IPS-18c (cell line): ENCODE measurements around the gene GRIK4.

Source experiments
- H3K4me3 ChIP-seq: 2 replicates; pipeline ENCODE4 v1.7.0; 2013; ENCODE audit warnings: low read depth, mild to moderate bottlenecking, low read length, moderate library complexity; ENCODE audit not compliant: insufficient read depth
- H3K9me3 ChIP-seq: one replicate; pipeline ENCODE4 v1.6.1; 2013; ENCODE audit warnings: mild to moderate bottlenecking, low read length, moderate library complexity; ENCODE audit not compliant: control insufficient read depth, insufficient read depth

GRIK4 gene

GRCh38 chr11:120629407-120630080 lies 118.0 kb downstream of the GRIK4 start:
- no peak overlapping the region for H3K4me3 ChIP-seq
- no peaks in the 10 kb centered on the region for H3K9me3 ChIP-seq

GRCh38 chr11:120630122-120630521 lies 118.6 kb downstream of the GRIK4 start:
- Histone ChIP-seq H3K9me3 (no peaks in the 10 kb centered on the region), H3K4me3 (no peak overlapping the region)

- no peaks in the 10 kb centered on the region for H3K9me3 ChIP-seq
- H3K4me3 ChIP-seq, result no peak overlapping the region
These were observed 121.0 kb downstream of the GRIK4 start for GRCh38 chr11:120632579-120632978.

- no peaks in the 10 kb centered on the region for H3K9me3 ChIP-seq
- no peak overlapping the region for H3K4me3 ChIP-seq
These were observed 122.3 kb downstream of the GRIK4 start for GRCh38 chr11:120633616-120634393.

- no peak overlapping the region for H3K4me3 ChIP-seq
- H3K9me3 ChIP-seq, result no peaks in the 10 kb centered on the region
These were observed 123.2 kb downstream of the GRIK4 start for GRCh38 chr11:120634706-120635105.

GRCh38 chr11:120635136-120635810 lies 123.7 kb downstream of the GRIK4 start:
- no peaks in the 10 kb centered on the region for H3K9me3 ChIP-seq
- H3K4me3 ChIP-seq, result no peak overlapping the region

- Histone ChIP-seq H3K9me3 (no peaks in the 10 kb centered on the region), H3K4me3 (no peak overlapping the region)
These were observed 125.6 kb downstream of the GRIK4 start for GRCh38 chr11:120637131-120637530.

- Histone ChIP-seq H3K4me3 (no peak overlapping the region), H3K9me3 (no peaks in the 10 kb centered on the region)
These were observed 130.8 kb downstream of the GRIK4 start for GRCh38 chr11:120642196-120642894.

- no peak overlapping the region for H3K4me3 ChIP-seq
- no peaks in the 10 kb centered on the region for H3K9me3 ChIP-seq
These were observed 131.7 kb downstream of the GRIK4 start for GRCh38 chr11:120643284-120643683.

- H3K4me3 ChIP-seq, result peak overlapping the region; percentile 10; the same call in 1 of the 2 replicates
- H3K9me3 ChIP-seq, result no peaks in the 10 kb centered on the region
These were observed 134.1 kb downstream of the GRIK4 start for GRCh38 chr11:120645639-120646038.

GRCh38 chr11:120646206-120646605 lies 134.7 kb downstream of the GRIK4 start:
- Histone ChIP-seq H3K4me3 (no peak overlapping the region), H3K9me3 (no peaks in the 10 kb centered on the region)

- Histone ChIP-seq H3K9me3 (no peaks in the 10 kb centered on the region), H3K4me3 (no peak overlapping the region)
These were observed 136.1 kb downstream of the GRIK4 start for GRCh38 chr11:120647681-120648080.

- Histone ChIP-seq H3K4me3 (no peak overlapping the region), H3K9me3 (no peaks in the 10 kb centered on the region)
These were observed 137.2 kb downstream of the GRIK4 start for GRCh38 chr11:120648771-120649170.

- H3K4me3 ChIP-seq, result no peak overlapping the region
- no peaks in the 10 kb centered on the region for H3K9me3 ChIP-seq
These were observed 137.8 kb downstream of the GRIK4 start for GRCh38 chr11:120649316-120649715.

- Histone ChIP-seq H3K9me3 (no peaks in the 10 kb centered on the region), H3K4me3 (no peak overlapping the region)
These were observed 139.8 kb downstream of the GRIK4 start for GRCh38 chr11:120651396-120651795.

- no peaks in the 10 kb centered on the region for H3K9me3 ChIP-seq
- H3K4me3 ChIP-seq, result no peak overlapping the region
These were observed 140.3 kb downstream of the GRIK4 start for GRCh38 chr11:120651836-120652235.

- no peaks in the 10 kb centered on the region for H3K9me3 ChIP-seq
- no peak overlapping the region for H3K4me3 ChIP-seq
These were observed 141.3 kb downstream of the GRIK4 start for GRCh38 chr11:120652705-120653335.
